Endometrial microvascular endothelial cells (primary cell): ENCODE results near the gene SIGLECL1. TPM values are rescaled to one million over a fixed set of nuclear protein-coding genes. Genes with fewer than 3 reads are reported as not detected.
"Not testable (repeated sequence)": the region's sequence is repeated elsewhere in the genome, so short reads cannot be mapped to it uniquely, and the experiment has no call there.

Experiments
- in situ Hi-C: cut with HindIII; loops from 2 replicates; pipeline ENCODE4 v1.10.0; 2017; ENCODE audit warnings: low sequenced_read_pairs, low pct_unique_long_range_greater_than_20kb; ENCODE audit errors: inconsistent ontology term
- total RNA-seq: library from RNA; depleted of rRNA; stranded (reverse); fragments of >200 nt; gene quantifications from one replicate; pipeline ENCODE4 v1.2.3, GENCODE V29; 2015; ENCODE audit errors: inconsistent ontology term

SIGLECL1 gene
- not detected for total RNA-seq

DNA sequence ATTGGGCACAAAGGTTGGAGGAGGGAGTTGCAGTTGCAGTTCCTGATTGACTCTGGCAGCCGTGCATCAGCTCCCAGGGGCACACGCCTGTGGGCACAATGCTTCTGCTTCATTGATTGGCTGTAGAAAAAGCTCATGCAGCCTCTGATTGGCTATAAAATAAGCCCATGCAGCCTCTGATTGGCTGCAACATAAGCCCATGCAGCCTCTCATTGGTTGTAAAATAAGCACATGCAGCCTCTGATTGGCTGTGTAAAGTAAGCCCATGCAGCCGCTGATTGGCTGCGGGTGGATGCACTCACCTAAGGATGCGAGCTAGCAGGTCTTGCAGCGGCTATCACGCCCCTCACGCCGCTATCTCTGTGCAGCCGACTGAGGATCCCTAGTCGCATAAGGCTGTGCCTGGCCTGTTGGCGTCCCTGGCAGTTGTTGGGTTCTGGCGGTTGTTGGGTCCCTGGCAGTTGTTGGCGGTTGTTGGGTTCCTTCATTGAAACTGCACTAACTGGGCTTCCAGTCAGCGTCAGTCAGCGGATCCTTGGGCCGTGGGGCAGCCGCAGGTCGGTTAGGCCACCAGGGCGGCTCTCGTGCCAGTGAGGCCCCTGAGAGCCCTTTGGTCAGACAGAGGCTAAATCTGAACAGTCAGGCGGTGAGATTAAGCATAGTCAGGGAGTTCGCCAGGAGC, at the start of gene SIGLECL1:
Gene SIGLECL1, plus strand, starts transcription at position 295 of the 682 bp plus-strand sequence. CDS start 12,993 bp downstream, outside the sequence.
- in situ Hi-C loops: no loop called here

DNA sequence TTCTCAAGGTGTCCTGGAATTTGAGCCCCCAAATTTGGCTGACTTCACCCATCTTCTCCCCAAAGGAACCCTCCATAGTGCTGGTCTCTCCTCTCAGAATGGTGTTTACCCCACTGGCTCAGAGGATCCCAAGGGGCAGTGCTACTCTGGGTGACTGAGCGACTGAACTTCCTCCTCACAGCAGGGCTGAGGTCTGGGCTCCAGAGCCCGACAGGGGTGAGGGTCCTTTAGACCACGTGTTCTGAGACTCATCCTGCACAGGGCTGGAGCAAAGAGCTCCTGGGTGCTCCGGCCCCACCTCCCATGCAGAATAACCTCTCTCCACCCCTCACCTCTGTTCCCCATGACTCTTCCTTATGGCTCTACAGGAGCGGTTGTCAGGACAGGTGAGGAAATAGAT, 49.2 kb upstream of the SIGLECL1 start:
- in situ Hi-C loops: no loop called here

DNA sequence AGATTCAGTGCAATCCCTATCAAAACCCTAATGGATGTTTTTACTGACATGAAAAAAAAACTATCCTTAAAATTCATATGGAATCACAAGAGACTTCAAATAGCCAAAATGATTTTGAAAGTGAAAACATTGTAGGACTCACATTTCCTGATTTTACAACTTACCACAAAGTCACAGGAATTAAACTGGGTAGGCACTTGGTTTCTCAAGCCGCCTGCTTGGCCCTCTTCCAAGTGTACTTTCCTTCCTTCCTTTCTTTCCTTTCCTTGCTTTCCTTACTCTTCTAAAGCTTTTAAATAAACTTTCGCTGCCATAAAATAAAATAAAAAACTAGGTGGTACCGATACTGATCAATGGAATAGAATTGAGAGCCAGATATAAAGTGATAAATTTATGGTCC, 47.0 kb upstream of the SIGLECL1 start:
- in situ Hi-C loops: no loop called here

DNA sequence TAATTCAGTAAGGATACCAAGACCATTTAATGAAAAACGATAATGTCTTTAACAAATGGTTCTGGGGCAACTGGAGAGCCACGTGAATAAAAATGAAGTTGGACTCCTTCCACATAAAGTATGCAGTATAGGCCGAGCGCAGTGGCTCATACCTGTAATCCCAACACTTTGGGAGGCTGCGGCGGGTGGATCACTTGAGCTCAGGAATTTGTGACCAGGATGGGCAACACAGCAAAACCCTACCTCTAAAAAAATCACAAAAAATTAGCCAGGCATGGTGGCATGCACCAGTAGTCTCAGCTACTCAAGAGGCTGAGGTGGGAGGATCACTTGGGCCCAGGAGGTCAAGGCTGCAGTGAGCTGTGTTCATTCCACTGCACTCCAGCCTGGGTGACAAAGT, 46.6 kb upstream of the SIGLECL1 start:
- in situ Hi-C loops: no loop called here

DNA sequence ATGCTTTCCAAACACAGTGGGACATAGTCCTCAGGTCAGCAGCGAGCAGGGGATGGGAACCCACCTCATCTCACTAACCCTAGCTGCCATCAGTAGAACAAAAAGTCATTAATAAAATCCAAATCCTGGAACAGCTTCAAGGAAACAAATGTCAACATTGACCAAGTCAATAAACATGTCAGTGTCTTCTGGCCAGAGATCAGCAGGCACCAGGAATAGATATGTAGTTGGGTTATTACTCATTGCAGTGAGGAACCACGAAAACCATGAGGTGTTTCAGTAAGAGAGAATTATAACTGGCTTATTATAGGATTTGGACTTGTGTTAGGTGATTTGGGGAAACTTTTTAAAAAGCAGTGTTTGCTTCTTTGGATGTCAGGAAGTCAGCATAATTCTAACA, 43.1 kb upstream of the SIGLECL1 start:
- in situ Hi-C loops: no loop called here

DNA sequence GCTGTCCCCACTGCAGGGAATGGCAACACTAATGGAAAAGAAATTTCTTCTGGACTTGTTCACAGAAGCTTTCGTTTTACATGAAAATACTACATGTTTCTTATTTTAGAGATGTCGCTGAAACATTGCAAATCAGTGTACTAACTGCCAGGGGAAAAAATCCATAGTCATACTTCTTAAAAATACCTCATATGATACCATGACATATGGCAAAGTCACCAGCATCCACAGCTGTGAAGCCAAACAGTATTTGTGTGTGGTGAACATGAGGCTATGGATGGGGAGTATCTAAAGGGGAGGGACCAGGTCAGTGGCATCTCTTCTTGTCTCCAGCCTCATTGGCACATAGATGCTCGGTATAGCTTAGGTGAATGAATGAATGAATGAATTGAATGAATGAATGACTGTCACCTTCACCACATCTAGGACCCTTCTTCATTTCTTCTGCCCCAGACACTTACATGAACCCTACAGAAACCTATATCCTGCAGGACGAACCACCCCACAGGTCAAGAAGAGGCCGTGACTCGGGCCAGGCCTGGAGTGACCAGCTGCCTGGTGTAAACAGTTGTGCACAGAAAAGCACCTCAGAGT, 40.6 kb upstream of the SIGLECL1 start:
- in situ Hi-C loops: no loop called here

DNA sequence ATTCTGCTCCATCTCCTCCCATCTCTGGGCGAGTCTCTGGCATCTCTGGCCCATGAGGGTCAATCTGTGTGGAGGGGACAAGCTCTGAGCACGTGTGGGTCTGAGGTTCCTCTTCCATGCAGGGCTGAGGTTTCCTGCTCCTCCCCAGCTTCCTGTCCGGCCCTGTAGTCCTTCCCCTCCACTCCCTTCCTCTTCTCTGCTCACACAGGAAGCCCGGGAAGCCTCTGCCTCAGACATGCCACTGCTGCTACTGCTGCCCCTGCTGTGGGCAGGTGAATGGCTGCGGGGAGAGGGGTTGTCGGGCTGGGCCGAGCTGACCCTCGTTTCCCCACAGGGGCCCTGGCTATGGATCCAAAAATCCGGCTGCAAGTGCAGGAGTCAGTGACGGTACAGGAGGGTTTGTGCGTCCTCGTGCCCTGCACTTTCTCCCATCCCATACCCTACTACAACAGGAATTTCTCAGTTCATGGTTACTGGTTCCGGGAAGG, 40.0 kb upstream of the SIGLECL1 start:
- in situ Hi-C loops: not testable (repeated sequence)

DNA sequence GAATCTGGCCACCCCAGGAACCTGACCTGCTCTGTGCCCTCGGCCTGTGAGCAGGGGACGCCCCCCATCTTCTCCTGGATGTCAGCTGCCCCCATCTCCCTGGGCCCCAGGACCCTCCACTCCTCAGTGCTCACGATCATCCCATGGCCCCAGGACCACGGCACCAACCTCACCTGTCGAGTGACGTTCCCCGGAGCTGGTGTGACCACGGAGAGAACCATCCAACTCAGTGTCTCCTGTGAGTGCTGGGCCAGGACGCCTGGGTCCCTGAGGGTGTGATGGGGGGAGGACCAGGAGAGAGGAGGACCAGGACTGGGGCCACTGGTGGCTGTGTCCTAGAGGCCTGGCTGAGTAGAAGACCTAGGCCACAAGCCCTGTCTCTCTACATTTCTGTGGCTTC, 39.0 kb upstream of the SIGLECL1 start:
- in situ Hi-C loops: no loop called here

DNA sequence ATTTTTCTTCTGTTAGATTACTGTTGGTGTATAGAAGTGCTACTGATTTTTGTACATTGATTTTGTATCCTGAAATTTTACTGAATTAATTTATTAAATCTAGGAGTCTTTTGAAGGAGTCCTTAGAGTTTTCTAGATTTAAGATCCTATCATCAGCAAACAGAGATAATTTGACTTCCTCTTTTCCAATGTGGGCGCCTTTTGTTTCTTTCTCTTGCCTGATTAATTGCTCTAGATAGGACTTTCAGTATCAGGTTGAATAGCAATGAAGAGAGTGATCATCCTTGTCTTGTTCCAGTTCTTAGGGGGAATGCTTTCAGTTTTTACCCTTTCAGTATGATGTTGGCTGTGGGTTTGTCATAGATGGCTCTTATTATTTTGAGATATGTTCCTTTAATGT, 31.6 kb upstream of the SIGLECL1 start:
- in situ Hi-C loops: no loop called here

DNA sequence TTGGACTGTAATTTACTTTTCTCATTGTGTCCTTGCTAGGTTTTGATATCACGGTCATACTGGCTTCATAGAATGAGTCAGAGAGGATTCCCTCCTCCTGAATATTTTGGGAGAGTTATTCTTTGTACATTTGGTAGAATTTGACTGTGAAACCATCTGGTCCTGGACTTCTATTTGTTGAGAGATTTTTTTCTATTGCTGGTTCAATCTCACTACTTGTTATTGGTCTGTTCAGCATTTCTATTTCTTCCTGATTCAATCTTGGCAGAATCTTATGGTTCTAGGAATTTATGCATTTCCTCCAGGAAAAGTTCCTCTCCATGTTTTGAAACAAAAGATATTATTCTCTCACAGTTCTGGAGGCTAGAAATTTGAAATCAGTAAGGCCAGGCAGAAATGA, 30.9 kb upstream of the SIGLECL1 start:
- in situ Hi-C loops: no loop called here

DNA sequence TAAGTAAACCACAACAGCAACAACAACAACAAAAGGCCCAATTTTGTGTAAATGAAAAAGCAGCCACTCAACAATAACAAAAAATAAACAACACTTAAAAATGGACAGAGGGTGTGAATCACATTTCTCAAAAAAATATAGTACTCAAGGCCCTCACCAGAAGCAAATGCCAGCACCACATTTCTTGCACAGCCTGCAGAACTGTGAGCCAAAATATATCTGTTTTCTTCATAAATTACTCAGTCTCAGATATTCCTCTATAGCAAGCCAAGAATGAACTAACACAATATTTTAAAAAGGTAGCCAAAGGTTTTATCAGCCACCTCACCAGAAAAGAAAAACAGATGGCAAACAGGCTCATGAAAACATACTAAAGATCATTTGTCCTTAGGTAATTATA, 29.9 kb upstream of the SIGLECL1 start:
- in situ Hi-C loops: no loop called here

DNA sequence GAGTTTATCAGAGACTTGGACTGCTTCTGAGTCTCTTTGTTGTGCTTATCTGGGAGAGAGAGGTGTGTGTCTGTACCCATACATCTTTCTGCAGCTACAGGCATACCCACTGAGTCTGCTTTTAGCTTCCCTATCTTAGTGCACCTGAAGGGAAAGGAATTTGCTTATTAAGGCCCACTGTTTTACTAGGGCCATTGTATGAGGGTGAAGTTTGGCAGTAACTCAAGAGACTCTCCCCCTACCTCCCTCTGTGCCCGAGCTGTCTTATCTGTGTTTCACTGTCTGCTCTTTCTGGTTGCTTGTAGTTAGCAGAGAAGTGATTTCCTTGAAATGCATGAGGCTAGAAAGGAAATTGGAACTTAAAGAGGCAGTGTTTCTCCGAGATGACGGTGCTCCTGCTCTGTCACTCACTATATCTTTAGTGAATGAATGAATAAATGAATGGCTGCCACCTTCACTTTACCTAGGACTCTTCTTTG, 26.7 kb upstream of the SIGLECL1 start:
- in situ Hi-C loops: no loop called here

DNA sequence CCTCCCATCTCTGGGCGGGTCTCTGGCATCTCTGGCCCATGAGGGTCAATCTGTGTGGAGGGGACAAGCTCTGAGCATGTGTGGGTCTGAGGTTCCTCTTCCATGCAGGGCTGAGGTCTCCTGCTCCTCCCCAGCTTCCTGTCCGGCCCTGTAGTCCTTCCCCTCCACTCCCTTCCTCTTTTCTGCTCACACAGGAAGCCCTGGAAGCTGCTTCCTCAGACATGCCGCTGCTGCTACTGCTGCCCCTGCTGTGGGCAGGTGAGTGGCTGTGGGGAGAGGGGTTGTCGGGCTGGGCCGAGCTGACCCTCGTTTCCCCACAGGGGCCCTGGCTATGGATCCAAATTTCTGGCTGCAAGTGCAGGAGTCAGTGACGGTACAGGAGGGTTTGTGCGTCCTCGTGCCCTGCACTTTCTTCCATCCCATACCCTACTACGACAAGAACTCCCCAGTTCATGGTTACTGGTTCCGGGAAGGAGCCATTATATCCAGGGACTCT, 25.9 kb upstream of the SIGLECL1 start, which contains the start of gene CD33:
Gene CD33, plus strand, starts transcription at position 183 of the 496 bp plus-strand sequence. Its CDS starts 39 bp downstream, at position 222.
- in situ Hi-C loops: not testable (repeated sequence)

DNA sequence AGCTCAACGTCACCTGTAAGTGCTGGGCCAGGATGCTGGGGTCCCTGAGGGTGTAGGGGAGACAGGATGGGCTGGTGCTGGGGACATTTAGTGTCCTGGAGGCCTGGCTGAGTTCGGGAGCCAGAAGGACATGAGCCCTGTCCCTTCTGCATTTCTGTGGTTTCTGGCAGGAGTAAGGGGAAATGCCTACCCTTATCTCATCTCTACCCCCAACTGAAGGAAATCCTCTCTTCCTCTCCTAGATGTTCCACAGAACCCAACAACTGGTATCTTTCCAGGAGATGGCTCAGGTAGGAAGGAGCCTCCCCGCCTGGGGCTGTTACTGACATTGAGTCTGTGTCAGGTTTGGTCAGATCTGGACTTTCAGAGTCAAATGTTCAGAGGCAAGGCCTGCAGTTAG, 24.8 kb upstream of the SIGLECL1 start:
- in situ Hi-C loops: no loop called here

DNA sequence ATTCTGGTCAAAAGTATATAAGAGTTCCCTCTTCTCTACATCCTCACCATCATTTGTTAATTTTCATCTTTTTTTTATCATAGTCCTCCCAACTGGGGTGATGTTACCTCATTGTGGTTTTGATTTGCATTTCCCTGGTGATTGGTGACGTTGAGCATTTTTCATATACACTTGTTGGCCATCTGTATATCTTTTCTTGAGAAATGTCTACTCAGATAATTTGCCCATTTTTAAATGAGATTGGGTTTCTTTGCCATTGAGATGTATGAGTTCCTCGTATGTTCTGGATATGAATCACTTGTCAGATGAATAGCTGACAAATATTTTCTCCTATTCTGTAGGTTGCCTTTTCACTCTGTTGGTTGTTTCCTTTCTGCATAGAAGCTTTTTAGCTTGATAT, 23.6 kb upstream of the SIGLECL1 start:
- in situ Hi-C loops: no loop called here

DNA sequence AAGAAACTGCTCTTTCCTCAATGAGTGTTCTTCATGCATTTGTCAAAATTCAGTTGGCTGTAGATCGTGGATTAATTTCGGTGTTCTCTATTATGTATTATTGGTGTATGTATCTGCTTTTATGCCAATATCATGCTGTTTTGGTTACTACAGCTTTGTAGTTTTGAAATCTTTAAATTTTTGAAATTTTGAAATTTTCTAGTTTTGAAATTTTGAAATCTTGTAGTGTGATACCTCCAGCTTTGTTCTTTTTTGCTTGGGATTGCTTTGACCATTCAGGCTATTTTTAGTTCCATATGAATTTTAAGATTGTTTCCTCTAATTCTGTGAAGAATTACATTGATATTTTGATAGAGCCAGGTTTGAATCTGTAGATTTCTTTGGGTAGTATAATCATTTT, 22.9 kb upstream of the SIGLECL1 start:
- in situ Hi-C loops: no loop called here

DNA sequence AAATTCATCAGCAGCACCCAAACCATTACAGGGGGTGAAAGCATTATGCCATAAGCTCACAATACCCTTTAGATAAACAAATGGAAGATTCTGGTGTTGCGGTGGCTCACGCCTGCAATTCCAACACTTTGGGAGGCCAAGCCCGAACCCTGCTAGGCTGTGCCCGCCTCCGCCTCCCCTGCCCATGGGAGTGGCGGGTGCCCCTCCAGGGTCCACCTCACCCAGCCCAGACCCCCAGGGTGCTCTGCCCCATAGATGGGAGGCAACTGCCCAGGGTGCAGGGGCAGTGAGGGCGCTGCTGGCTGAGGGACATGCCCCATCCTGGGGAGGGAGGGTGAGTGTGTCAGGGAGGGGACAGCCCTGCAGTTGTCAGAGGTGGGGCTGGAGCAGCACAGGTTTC, 10.0 kb upstream of the SIGLECL1 start:
- in situ Hi-C loops: no loop called here

DNA sequence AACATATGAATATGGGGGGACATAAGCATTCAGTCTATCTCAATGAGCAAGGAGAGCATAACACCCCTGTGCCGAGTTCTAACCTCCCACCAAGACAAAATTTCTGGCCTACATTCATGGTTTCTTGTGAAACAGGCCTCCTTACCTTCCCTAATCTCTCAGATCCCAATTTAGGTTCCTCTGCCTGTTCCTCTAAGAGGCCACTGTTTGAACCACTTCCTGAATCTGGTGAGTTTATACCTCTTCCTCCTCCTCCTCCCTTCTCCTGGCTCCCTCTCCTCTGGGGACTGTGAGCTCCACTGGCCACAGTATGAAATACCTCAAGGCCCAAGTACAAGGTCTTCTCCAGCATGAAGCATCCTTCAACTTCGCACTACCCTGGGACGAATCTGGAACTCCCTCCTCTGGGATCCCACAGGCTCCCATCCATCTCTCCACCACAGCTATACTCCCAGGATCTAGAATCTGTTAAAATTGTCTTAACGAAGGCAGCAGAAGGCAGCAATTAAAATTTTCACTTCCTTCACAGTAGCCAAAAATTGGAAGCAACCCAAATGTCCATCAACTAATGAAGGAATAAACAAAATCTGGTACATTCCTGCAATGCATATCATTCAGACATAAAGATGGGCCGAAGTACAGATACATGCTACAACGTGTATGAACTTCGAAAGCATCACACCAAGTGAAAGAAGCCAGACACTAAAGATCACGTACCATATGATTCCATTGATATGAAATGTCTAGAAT, 7.8 kb upstream of the SIGLECL1 start:
- in situ Hi-C loops: no loop called here

DNA sequence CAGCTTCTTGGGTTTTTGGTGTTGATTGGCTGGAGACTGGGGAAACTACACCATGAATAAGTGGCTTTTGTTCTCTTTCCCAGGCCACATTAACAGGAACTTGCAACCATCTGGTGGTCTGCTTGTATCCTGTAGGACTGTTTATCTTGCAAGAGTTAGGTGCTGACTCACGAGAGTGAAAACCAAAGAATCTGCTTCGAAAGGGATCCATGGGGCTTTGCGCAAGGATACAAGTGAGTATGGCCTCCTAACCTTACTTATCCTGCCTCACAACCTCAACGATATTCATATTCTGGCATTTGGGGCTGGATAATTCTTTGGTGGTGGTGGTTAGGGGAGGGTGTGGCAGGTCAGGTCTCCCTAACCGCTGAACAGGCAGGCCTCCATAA, 4.7 kb upstream of the SIGLECL1 start:
- in situ Hi-C loops: no loop called here
